ENCODE measurements around the gene CD81.

CD81 gene

GRCh38 chr11:2391181-2391975 lies 14.3 kb downstream of the CD81 start:
- DNase-seq: no peak

GRCh38 chr11:2392241-2392959 lies 15.3 kb downstream of the CD81 start:
- DNase-seq: no peak

- no peak for DNase-seq
Measured at GRCh38 chr11:2393111-2393868, 16.2 kb downstream of the CD81 start.

- no peak for DNase-seq
Measured at GRCh38 chr11:2393941-2394817, 17.1 kb downstream of the CD81 start.

GRCh38 chr11:2394818-2395105 lies 17.7 kb downstream of the CD81 start:
- DNase-seq: no peak

GRCh38 chr11:2395211-2395730 lies 18.2 kb downstream of the CD81 start:
- no peak for DNase-seq

- no peak for DNase-seq
Measured at GRCh38 chr11:2395856-2396255, 18.7 kb downstream of the CD81 start.

- no peak for DNase-seq
Measured at GRCh38 chr11:2396471-2396870, 19.4 kb downstream of the CD81 start.

- no peak for DNase-seq
Measured at GRCh38 chr11:2397005-2397404, 19.9 kb downstream of the CD81 start.

- DNase-seq: no peak
Measured at GRCh38 chr11:2398664-2399355, 21.7 kb downstream of the CD81 start.

GRCh38 chr11:2399488-2400068 lies 22.5 kb downstream of the CD81 start:
- no peak for DNase-seq

- peak; percentile 100 for DNase-seq
Measured at GRCh38 chr11:2400069-2400761, 23.1 kb downstream of the CD81 start, which contains the start of gene TSSC4. Gene TSSC4, plus strand, starts transcription at chr11:2400750. Its CDS starts 1,884 bp downstream, at chr11:2402634.

GRCh38 chr11:2400762-2401435 lies 23.8 kb downstream of the CD81 start:
- no peak for DNase-seq

GRCh38 chr11:2401436-2401984 lies 24.4 kb downstream of the CD81 start:
- DNase-seq: no peak

- DNase-seq: no peak
Measured at GRCh38 chr11:2402106-2402505, 25.0 kb downstream of the CD81 start.

- no peak for DNase-seq
Measured at GRCh38 chr11:2402890-2403645, 26.0 kb downstream of the CD81 start.

- DNase-seq: no peak
Measured at GRCh38 chr11:2404735-2405196, 27.7 kb downstream of the CD81 start.

GRCh38 chr11:2406451-2406850 lies 29.3 kb downstream of the CD81 start:
- no peak for DNase-seq

Measured in fibroblast of skin of back (primary cell).